Measurements from ENCODE around the gene MEA1. TPM values are rescaled to one million over a fixed set of nuclear protein-coding genes. Genes with fewer than 3 reads are reported as not detected.
A peak's percentile ranks its signal among the peaks of the same experiment; 100 is the strongest.

The MEA1 gene
- total and polyA plus RNA-seq, 12 donors = 22.9 to 74.3 (median 28.9) TPM

GRCh38 chr6:42971746-42972327 lies 41.9 kb downstream of the MEA1 start:
- 69% methylated on average over 3 of the region's 3 CpGs for WGBS, 2 donors
- H3K9me3 ChIP-seq = no peaks in the 10 kb centered on the region
- DNase-seq = no peak
- no peaks in the 10 kb centered on the region for H3K27me3 ChIP-seq
- TF ChIP-seq, protein P1, sequence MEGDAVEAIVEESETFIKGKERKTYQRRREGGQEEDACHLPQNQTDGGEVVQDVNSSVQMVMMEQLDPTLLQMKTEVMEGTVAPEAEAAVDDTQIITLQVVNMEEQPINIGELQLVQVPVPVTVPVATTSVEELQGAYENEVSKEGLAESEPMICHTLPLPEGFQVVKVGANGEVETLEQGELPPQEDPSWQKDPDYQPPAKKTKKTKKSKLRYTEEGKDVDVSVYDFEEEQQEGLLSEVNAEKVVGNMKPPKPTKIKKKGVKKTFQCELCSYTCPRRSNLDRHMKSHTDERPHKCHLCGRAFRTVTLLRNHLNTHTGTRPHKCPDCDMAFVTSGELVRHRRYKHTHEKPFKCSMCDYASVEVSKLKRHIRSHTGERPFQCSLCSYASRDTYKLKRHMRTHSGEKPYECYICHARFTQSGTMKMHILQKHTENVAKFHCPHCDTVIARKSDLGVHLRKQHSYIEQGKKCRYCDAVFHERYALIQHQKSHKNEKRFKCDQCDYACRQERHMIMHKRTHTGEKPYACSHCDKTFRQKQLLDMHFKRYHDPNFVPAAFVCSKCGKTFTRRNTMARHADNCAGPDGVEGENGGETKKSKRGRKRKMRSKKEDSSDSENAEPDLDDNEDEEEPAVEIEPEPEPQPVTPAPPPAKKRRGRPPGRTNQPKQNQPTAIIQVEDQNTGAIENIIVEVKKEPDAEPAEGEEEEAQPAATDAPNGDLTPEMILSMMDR (IDR thresholded peaks at IDR 0.05) = no peak
- ATAC-seq = no peak
- no peak overlapping the region for H3K27ac ChIP-seq
- intact Hi-C loops (cut with DNase I) = loop anchor here in 3 of 10 donors (2.0 to 10.0 kb wide), 3 partner anchors 37 to 67 kb away; no protein-coding TSS in a partner anchor
- peaks cover 0 to 62% (median 21%) of the 10 kb centered on the region in 9 donors for H3K36me3 ChIP-seq
- no peak overlapping the region for H3K4me3 ChIP-seq
- peaks cover 0 to 20% (median 7%) of the 10 kb centered on the region in 9 donors for H3K4me1 ChIP-seq

DNA sequence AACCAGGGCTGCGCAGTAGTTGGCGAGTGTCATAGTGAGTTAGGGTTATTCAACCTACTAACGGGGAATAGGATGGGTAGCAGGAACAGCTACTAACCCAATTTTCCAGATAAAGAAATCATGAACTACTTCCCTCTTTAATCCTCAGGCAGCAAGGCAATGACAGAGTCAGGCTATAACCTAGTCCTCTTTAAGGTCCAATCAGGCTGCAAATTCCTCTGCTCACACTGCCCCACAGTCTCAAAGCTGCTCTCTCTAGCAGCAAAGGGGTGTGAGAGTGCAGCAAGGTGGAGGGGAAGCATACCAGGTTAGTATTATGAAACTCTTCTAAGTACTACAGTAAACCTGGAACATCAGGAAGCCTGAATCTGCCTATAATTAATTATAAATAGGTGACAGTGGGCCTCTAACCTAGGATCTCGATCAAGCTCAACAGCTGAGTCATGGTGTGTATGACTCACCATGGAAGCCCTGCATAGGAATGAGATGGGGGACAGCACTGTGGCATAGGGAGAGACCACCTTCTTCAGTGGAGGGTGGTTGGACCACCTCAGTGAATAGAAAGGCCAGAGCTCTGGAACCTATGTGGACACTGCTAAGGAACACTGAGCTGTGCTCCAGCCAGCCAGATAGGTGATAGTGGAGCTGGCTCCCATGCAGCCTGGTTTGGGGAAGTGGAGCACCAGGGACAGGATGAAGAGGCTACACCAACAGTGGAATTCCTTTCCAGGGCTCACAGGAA lies 42.7 kb downstream of the MEA1 start:
- Histone ChIP-seq H3K27ac (no peak overlapping the region), H3K36me3 (peaks cover 0 to 70% (median 25%) of the 10 kb centered on the region in 9 donors), H3K27me3 (no peaks in the 10 kb centered on the region), H3K4me3 (no peak overlapping the region), H3K9me3 (no peaks in the 10 kb centered on the region), H3K4me1 (peaks cover 0 to 12% (median 6%) of the 10 kb centered on the region in 9 donors)
- 75 to 88% methylated on average over 4 of the region's 4 CpGs for WGBS, 2 donors
- TF ChIP-seq, protein P1 (IDR thresholded peaks at IDR 0.05) = no peak
- DNase-seq (no peak), ATAC-seq (peak in 5 of 8 donors; percentile 20 to 45 (median 37))
- intact Hi-C loops (cut with DNase I) = loop anchor here in 3 of 10 donors (2.0 to 10.0 kb wide), 3 partner anchors 36 to 66 kb away; no protein-coding TSS in a partner anchor

- intact Hi-C loops (cut with DNase I) = loop anchor here in 3 of 10 donors (2.0 to 10.0 kb wide), 3 partner anchors 35 to 65 kb away; no protein-coding TSS in a partner anchor
Observed at GRCh38 chr6:42969934-42970333, 43.8 kb downstream of the MEA1 start.

GRCh38 chr6:42969431-42969830 lies 44.3 kb downstream of the MEA1 start:
- Histone ChIP-seq H3K4me3 (no peak overlapping the region), H3K27ac (no peak overlapping the region), H3K27me3 (no peaks in the 10 kb centered on the region), H3K36me3 (peaks cover 0 to 77% (median 25%) of the 10 kb centered on the region in 9 donors), H3K9me3 (no peaks in the 10 kb centered on the region), H3K4me1 (peaks cover 0 to 12% (median 4%) of the 10 kb centered on the region in 9 donors)
- 90 to 91% methylated on average over 2 of the region's 2 CpGs for WGBS, 2 donors
- ATAC-seq = no peak
- TF ChIP-seq, protein P1 (IDR thresholded peaks at IDR 0.05) = no peak
- DNase-seq = no peak
- intact Hi-C loops (cut with DNase I) = no loop called here

More at GRCh38 chr6:42969934-42970333, 43.8 kb downstream of the MEA1 start:
- H3K36me3 ChIP-seq = peaks cover 0 to 77% (median 25%) of the 10 kb centered on the region in 9 donors
- H3K4me1 ChIP-seq = peaks cover 0 to 12% (median 4%) of the 10 kb centered on the region in 9 donors
- WGBS, 2 donors = 95 to 96% methylated on average over 4 of the region's 4 CpGs
- no peak overlapping the region for H3K27ac ChIP-seq
- H3K4me3 ChIP-seq = no peak overlapping the region
- ATAC-seq (no peak), DNase-seq (no peak)
- TF ChIP-seq, protein P1 (IDR thresholded peaks at IDR 0.05) = no peak
- no peaks in the 10 kb centered on the region for H3K9me3 ChIP-seq
- H3K27me3 ChIP-seq = no peaks in the 10 kb centered on the region

All from heart right ventricle (tissue), 16 donors.